Activated CD8-positive, alpha-beta memory T cell treated with anti-CD3 and anti-CD28 coated beads, Interleukin-2, amount 10 ng/mL, durations not matched to agents 7 days and 5 days (primary cell): ENCODE data around the gene CGA. TPM values are rescaled to one million over a fixed set of nuclear protein-coding genes. Genes with fewer than 3 reads are reported as not detected.

Experiments used
- ATAC-seq: fragments of 150-1000 bp; cut with Tn5 transposase; one replicate; pipeline ENCODE4 v1.10.0; 2021; ENCODE audit warnings: moderate library complexity
- CTCF ChIA-PET: fragments of 350-600 bp; sonication (Branson Sonifier 250); formaldehyde crosslinking; loops from one replicate; lab custom pipeline; 2021; ENCODE audit warnings: antibody characterized with exemption; lab: Charles Lee
- DNase-seq: peaks from one replicate; pipeline ENCODE4 v3.0.0-alpha.2; 2020
- H3K27ac Mint-ChIP-seq: one replicate; pipeline ENCODE4 v1.8.0; 2021; ENCODE audit warnings: mild to moderate bottlenecking, mixed read lengths
- H3K27me3 Mint-ChIP-seq: one replicate; pipeline ENCODE4 v1.8.0; 2021; ENCODE audit warnings: mixed read lengths
- H3K36me3 Mint-ChIP-seq: one replicate; pipeline ENCODE4 v1.8.0; 2021; ENCODE audit warnings: mild to moderate bottlenecking, mixed read lengths
- H3K4me1 Mint-ChIP-seq: one replicate; pipeline ENCODE4 v1.8.0; 2021; ENCODE audit warnings: mixed read lengths
- H3K4me3 Mint-ChIP-seq: one replicate; pipeline ENCODE4 v1.8.0; 2021; ENCODE audit warnings: mild to moderate bottlenecking, moderate library complexity, mixed read lengths
- H3K9me3 Mint-ChIP-seq: one replicate; pipeline ENCODE4 v1.8.0; 2022; ENCODE audit warnings: low read depth, mixed read lengths
- total RNA-seq, 2 experiments: library from RNA; stranded (reverse); gene quantifications; one replicate each; pipeline ENCODE4 v1.2.3, GENCODE V29; 2021

CGA gene
- total RNA-seq, 2 experiments from 2014 or later: not detected

DNA sequence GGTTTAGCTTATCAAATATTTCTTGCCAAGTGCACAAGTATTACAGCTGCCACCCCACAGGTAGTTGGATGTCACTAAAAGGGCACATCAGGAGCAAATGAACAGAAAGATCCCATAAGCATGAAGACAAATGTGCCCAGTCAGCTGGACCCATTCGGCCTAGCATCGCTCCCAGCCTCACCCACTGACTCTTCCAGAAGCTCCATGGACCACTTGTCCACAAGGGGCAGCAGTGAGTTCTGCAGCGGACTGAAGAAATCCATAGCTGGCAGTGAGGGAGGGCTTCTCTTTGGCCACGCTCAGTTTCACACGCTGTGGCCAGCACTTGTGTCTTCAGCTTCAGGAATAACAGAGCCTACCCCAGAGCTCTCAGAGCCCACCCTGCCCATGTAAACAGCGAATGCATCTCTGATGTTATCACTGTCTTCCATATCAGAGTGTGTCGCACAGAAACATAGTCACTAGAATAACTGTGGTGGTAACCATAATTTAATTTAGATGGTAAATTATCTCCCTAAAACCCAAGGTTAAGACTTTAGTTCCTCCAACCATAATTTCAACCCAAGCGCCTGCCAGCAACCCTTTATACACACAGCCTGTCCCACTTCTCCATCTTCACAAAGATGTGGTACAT, 15.8 kb downstream of the CGA start:
- Mint-ChIP-seq H3K4me3 (no peak overlapping the region), H3K9me3 (no peaks in the 10 kb centered on the region), H3K36me3 (no peaks in the 10 kb centered on the region), H3K27ac (no peak overlapping the region), H3K27me3 (peaks cover 19% of the 10 kb centered on the region), H3K4me1 (peaks cover 4% of the 10 kb centered on the region)
- DNase-seq: peak; percentile 68
- peak; percentile 67 for ATAC-seq
- CTCF ChIA-PET: interaction anchor here (0.7 to 3.3 kb wide), 18 partner anchors 9 to 752 kb away, joined by 3 to 23 read pairs (median 4); no protein-coding TSS in a partner anchor

DNA sequence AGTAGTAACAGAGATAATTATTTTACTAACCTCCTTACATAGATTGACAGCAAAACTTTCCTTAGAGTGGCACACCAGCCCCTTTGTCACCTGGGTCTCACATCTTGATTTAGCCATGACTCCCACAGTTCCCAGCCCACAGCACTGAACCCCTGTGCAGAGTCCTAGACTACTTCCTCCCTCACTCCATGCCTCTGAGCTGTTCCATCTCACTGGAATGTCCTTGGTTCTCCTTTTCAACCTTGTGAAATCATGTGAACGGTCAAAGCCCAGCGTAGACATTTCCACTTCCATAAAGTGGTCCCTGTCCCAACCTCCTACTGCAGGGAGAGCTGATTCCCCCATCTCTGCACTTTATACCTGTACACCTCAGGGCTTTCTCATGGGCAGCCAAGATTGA, 19.7 kb downstream of the CGA start:
- no peak overlapping the region for H3K27ac Mint-ChIP-seq
- peaks cover 23% of the 10 kb centered on the region for H3K27me3 Mint-ChIP-seq
- no peak overlapping the region for H3K4me3 Mint-ChIP-seq
- no peak for DNase-seq
- CTCF ChIA-PET: interaction anchor here (1.3 kb wide), 1 partner anchor 9 kb away, joined by 5 read pairs; no protein-coding TSS in a partner anchor
- no peaks in the 10 kb centered on the region for H3K36me3 Mint-ChIP-seq
- ATAC-seq: no peak
- H3K9me3 Mint-ChIP-seq: no peaks in the 10 kb centered on the region
- no peaks in the 10 kb centered on the region for H3K4me1 Mint-ChIP-seq

DNA sequence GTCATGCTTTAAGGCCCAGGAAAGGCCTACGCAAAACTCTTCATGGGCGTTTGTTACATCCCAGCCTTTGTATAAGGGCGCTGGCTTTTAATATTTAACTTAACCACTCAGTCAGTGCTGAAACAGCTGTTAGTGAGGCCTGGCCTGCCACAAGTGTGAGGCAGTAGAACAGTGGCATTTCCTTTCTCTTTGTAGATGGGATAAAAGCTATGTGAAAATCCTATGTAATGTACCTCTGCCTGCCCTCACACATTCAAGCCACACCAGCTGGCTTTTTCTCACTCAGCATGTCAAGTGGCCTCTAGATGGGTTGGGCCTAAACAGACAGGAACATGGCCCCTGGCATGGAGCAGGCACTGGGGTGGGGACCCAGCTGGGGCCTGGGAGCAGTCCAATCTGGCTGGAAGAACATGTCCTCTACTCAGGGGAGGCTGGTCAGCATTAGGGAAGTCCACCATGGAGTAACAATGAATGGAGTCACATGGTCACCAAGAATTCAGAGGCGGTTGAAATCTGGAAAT, 20.7 kb downstream of the CGA start:
- Mint-ChIP-seq H3K27me3 (peaks cover 25% of the 10 kb centered on the region), H3K4me1 (no peaks in the 10 kb centered on the region), H3K9me3 (no peaks in the 10 kb centered on the region), H3K4me3 (no peak overlapping the region), H3K36me3 (no peaks in the 10 kb centered on the region), H3K27ac (no peak overlapping the region)
- DNase-seq (no peak), ATAC-seq (no peak)
- CTCF ChIA-PET: no interaction called here

GRCh38 chr6:87071683-87072082, 23.2 kb downstream of the CGA start:
- Mint-ChIP-seq H3K4me1 (peaks cover 2% of the 10 kb centered on the region), H3K4me3 (no peak overlapping the region), H3K27me3 (peaks cover 42% of the 10 kb centered on the region), H3K9me3 (no peaks in the 10 kb centered on the region), H3K36me3 (no peaks in the 10 kb centered on the region), H3K27ac (no peak overlapping the region)
- CTCF ChIA-PET: no interaction called here
- ATAC-seq (no peak), DNase-seq (no peak)

GRCh38 chr6:87070741-87071140, 24.2 kb downstream of the CGA start:
- no peak for ATAC-seq
- no peak overlapping the region for H3K27ac Mint-ChIP-seq
- CTCF ChIA-PET: interaction anchor here (0.9 kb wide), 1 partner anchor 33 kb away, joined by 3 read pairs; no protein-coding TSS in a partner anchor
- peaks cover 2% of the 10 kb centered on the region for H3K4me1 Mint-ChIP-seq
- peaks cover 45% of the 10 kb centered on the region for H3K27me3 Mint-ChIP-seq
- H3K4me3 Mint-ChIP-seq: no peak overlapping the region
- no peaks in the 10 kb centered on the region for H3K36me3 Mint-ChIP-seq
- no peak for DNase-seq
- H3K9me3 Mint-ChIP-seq: no peaks in the 10 kb centered on the region

GRCh38 chr6:87068795-87069194, 26.1 kb downstream of the CGA start:
- Mint-ChIP-seq H3K36me3 (no peaks in the 10 kb centered on the region), H3K27me3 (peaks cover 53% of the 10 kb centered on the region), H3K9me3 (no peaks in the 10 kb centered on the region), H3K4me3 (no peak overlapping the region), H3K27ac (no peak overlapping the region), H3K4me1 (peaks cover 2% of the 10 kb centered on the region)
- CTCF ChIA-PET: interaction anchor here (3.3 kb wide), 1 partner anchor 11 kb away, joined by 23 read pairs; no protein-coding TSS in a partner anchor
- ATAC-seq (no peak), DNase-seq (no peak)

GRCh38 chr6:87066449-87067333, 28.2 kb downstream of the CGA start:
- Mint-ChIP-seq H3K4me1 (peaks cover 2% of the 10 kb centered on the region), H3K9me3 (no peaks in the 10 kb centered on the region), H3K27me3 (peaks cover 43% of the 10 kb centered on the region), H3K27ac (no peak overlapping the region), H3K4me3 (peak overlapping the region; percentile 25), H3K36me3 (no peaks in the 10 kb centered on the region)
- ATAC-seq (peak; percentile 47), DNase-seq (peak; percentile 60)
- CTCF ChIA-PET: interaction anchor here (0.7 to 3.3 kb wide), 16 partner anchors 9 to 1870 kb away, joined by 3 to 23 read pairs (median 4); no protein-coding TSS in a partner anchor

GRCh38 chr6:87065117-87065516, 29.8 kb downstream of the CGA start:
- CTCF ChIA-PET: interaction anchor here (1.0 kb wide), 1 partner anchor 14 kb away, joined by 6 read pairs; no protein-coding TSS in a partner anchor
- Mint-ChIP-seq H3K27me3 (peaks cover 34% of the 10 kb centered on the region), H3K4me3 (no peak overlapping the region), H3K4me1 (peaks cover 2% of the 10 kb centered on the region), H3K36me3 (no peaks in the 10 kb centered on the region), H3K27ac (no peak overlapping the region), H3K9me3 (no peaks in the 10 kb centered on the region)
- no peak for DNase-seq
- ATAC-seq: no peak

- Mint-ChIP-seq H3K36me3 (no peaks in the 10 kb centered on the region), H3K27ac (no peak overlapping the region), H3K9me3 (no peaks in the 10 kb centered on the region), H3K27me3 (peaks cover 20% of the 10 kb centered on the region), H3K4me3 (no peak overlapping the region), H3K4me1 (peaks cover 3% of the 10 kb centered on the region)
- DNase-seq: no peak
- CTCF ChIA-PET: no interaction called here
- no peak for ATAC-seq
Observed at GRCh38 chr6:87059943-87060342, 35.0 kb downstream of the CGA start.

GRCh38 chr6:87054143-87054833, 40.6 kb downstream of the CGA start:
- no peak overlapping the region for H3K27ac Mint-ChIP-seq

GRCh38 chr6:87053312-87053711, 41.6 kb downstream of the CGA start:
- no peak overlapping the region for H3K4me3 Mint-ChIP-seq
- DNase-seq (no peak), ATAC-seq (no peak)
- no peak overlapping the region for H3K27ac Mint-ChIP-seq
- H3K9me3 Mint-ChIP-seq: no peaks in the 10 kb centered on the region
- CTCF ChIA-PET: interaction anchor here (1.1 kb wide), 1 partner anchor 53 kb away, joined by 3 read pairs; no protein-coding TSS in a partner anchor
- H3K4me1 Mint-ChIP-seq: peaks cover 5% of the 10 kb centered on the region
- H3K27me3 Mint-ChIP-seq: peaks cover 28% of the 10 kb centered on the region
- no peaks in the 10 kb centered on the region for H3K36me3 Mint-ChIP-seq

More at GRCh38 chr6:87054143-87054833, 40.6 kb downstream of the CGA start:
- CTCF ChIA-PET: interaction anchor here (1.1 kb wide), 1 partner anchor 52 kb away, joined by 3 read pairs; no protein-coding TSS in a partner anchor
- ATAC-seq: no peak
- H3K4me3 Mint-ChIP-seq: no peak overlapping the region
- peaks cover 5% of the 10 kb centered on the region for H3K4me1 Mint-ChIP-seq
- H3K27me3 Mint-ChIP-seq: peaks cover 20% of the 10 kb centered on the region
- DNase-seq: no peak
- no peaks in the 10 kb centered on the region for H3K9me3 Mint-ChIP-seq
- no peaks in the 10 kb centered on the region for H3K36me3 Mint-ChIP-seq

- ATAC-seq: no peak
- H3K27me3 Mint-ChIP-seq: peaks cover 34% of the 10 kb centered on the region
- H3K27ac Mint-ChIP-seq: no peak overlapping the region
- no peak overlapping the region for H3K4me3 Mint-ChIP-seq
- H3K36me3 Mint-ChIP-seq: no peaks in the 10 kb centered on the region
- H3K9me3 Mint-ChIP-seq: no peaks in the 10 kb centered on the region
- CTCF ChIA-PET: no interaction called here
- peaks cover 2% of the 10 kb centered on the region for H3K4me1 Mint-ChIP-seq
- DNase-seq: no peak
Observed at GRCh38 chr6:87049779-87050178, 45.1 kb downstream of the CGA start.
